Measurements from ENCODE around the gene SMIM12.

SMIM12 gene
- total RNA-seq, result 29.0 to 59.0 (median 50.3) reads per million in 18 experiments

- peak; percentile 96 to 97 for DNase-seq
These were observed at the start of gene SMIM12 for GRCh38 chr1:34859446-34860200. Gene SMIM12, minus strand, starts transcription at chr1:34859749. Its CDS starts 3,772 bp downstream, at chr1:34855977.

GRCh38 chr1:34908369-34908768 lies 48.8 kb upstream of the SMIM12 start:
- DNase-seq, result no peak

- no peak for DNase-seq
These were observed 48.0 kb upstream of the SMIM12 start for GRCh38 chr1:34907487-34908090.

- DNase-seq, result no peak
These were observed 47.2 kb upstream of the SMIM12 start for GRCh38 chr1:34906756-34907155.

DNA sequence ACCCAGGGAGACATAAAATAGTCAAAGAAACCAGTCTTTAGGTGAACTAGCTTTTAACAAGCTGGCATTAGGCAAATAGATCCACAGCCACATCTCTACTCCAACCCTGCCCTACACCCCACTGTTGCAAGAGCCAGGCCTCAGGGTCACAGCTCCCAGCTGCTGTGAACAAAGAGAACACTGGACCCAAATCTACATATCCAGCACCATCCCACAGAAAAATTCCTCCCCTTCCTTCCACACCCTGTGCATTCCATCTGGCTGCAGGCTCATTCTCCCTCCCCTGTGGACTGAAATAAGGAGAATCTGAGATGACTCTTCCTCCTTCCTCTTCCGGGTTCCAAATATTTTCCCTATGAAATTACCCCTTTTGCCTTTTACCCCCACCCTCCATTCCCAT lies 46.7 kb upstream of the SMIM12 start:
- no peak for DNase-seq

DNA sequence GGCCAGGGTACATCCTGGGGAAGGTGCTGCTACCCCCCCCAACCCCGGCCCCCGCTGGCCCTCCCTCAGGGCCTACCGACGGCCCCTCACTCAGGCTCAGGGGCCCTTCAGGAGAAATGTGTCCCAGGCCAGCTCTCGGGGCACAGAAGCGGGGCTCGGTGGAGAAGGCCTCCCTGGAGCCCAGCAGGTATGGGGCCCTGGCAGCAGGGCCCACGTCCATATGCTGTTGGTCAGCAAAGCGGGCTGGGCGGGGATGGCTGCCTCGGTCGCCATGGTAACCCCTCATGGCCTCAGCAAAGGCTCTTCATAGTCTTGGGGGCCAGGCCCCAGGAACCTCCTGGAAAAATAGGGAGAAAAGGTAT lies 45.5 kb upstream of the SMIM12 start:
- no peak for DNase-seq

GRCh38 chr1:34904236-34905097 lies 44.9 kb upstream of the SMIM12 start:
- DNase-seq, result no peak

GRCh38 chr1:34901919-34902318 lies 42.4 kb upstream of the SMIM12 start:
- no peak for DNase-seq

DNA sequence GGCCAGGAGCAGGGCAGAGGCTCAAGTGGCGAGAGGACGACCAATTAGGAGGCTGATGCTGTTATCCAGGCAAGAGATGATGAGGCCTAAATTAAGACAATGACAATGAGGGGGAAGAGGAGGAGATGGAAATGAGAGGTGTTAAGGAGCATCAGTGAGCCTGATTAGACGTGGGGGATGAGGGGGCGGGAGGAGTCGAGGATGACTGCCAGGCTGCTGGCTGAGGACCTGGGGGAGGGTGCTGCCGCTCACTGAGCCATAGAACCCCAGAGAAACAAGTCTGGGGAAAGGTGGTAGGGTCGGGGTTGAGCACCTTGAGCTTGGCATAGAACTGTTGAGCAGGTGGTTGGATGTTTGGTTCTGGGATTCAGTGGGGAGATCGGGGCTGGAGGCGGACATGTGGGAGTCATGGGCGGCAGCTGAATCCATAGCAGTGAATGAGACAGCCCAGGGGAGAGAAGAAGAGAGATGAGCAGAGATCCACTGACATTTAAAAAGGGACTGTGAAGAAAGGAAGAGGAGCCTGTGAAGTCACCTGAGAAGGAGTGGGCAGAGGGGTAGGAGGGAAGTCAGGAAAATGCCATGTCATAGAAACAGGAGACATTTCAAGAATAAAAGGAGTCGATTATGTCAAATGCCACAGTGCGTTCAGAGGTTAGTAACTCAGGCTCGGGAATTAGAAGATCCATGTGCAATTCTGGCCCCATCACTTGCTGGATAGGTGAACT lies 41.4 kb upstream of the SMIM12 start:
- no peak for DNase-seq

DNA sequence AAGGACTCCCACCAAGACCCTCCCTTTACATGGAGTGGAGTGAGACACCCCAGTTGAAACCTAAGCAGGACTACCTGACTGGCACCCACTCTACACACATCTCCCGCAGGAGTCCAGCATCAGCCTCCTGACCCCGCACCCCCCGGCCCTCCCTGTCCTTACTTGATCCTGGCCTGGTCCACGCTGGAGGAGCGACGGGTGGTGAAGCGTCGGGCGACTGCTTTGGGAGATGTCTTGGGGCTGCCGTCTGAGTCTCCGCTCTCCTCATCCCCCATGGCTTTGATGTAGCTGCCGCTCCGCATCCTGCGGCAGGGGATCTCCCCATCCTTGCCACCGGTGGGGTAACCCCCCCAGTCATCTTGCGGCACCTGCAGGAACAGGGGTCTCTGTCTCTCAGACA lies 40.4 kb upstream of the SMIM12 start:
- no peak for DNase-seq

GRCh38 chr1:34899471-34899870 lies 39.9 kb upstream of the SMIM12 start:
- no peak for DNase-seq

DNA sequence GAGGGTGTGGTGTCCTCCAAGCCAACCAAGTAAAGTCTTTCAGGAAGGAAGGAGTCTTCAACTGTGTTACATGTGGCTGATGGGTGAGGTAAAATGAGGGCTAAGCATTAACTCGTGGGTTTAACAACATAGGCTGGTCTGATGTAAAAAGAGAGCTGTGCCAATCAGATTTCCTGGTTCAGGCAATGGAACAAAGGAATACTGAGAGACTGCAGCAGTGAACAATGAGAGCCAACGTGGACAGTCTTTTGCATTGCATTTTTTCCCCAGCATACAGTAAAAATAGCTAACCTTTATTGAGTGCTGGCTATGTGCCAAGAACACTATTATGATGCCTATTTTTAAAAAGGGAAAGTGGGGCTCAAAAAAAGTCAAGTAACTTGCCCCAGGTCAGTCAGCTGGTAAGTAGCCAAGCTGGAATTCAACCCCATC lies 38.8 kb upstream of the SMIM12 start:
- no peak for DNase-seq

DNA sequence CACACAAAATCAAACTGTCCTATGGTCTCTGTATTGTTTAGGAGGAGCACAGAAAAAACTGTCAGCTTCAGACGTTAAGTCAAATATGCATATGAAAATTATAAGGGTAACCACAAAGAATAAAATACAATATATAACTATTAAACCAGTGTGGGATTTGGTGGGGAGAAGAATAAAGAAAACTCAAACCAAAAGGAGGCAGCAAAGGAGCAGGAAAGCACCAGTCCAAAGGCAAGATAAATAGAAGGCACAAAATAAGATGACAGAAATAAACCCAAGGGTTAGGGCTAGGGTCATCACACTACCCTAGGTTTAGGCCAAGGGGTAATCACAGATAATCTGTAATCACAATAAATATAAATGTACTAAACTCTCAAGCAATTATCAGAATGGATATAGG lies 37.1 kb upstream of the SMIM12 start:
- DNase-seq, result no peak

DNA sequence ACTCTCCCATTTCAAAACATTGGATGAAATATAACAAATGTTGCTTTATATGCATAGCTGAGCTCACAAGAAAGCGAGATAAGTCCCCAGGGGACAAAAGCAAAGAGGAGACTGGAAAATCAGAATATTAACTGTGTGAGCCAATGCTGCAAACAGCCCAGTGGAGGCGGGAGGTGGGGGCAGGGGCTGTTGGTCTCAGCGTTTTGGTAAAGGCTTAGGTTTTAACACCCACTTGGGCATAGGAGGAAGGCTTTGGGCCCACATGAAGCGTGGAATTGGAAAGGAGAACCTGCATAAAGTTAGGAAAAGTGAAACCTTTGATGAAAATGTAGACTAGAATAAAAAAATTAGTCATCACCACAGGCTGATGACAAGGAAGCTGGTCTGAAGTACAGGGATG lies 30.2 kb upstream of the SMIM12 start:
- no peak for DNase-seq

- no peak for DNase-seq
These were observed 28.0 kb upstream of the SMIM12 start for GRCh38 chr1:34887593-34887992.

DNA sequence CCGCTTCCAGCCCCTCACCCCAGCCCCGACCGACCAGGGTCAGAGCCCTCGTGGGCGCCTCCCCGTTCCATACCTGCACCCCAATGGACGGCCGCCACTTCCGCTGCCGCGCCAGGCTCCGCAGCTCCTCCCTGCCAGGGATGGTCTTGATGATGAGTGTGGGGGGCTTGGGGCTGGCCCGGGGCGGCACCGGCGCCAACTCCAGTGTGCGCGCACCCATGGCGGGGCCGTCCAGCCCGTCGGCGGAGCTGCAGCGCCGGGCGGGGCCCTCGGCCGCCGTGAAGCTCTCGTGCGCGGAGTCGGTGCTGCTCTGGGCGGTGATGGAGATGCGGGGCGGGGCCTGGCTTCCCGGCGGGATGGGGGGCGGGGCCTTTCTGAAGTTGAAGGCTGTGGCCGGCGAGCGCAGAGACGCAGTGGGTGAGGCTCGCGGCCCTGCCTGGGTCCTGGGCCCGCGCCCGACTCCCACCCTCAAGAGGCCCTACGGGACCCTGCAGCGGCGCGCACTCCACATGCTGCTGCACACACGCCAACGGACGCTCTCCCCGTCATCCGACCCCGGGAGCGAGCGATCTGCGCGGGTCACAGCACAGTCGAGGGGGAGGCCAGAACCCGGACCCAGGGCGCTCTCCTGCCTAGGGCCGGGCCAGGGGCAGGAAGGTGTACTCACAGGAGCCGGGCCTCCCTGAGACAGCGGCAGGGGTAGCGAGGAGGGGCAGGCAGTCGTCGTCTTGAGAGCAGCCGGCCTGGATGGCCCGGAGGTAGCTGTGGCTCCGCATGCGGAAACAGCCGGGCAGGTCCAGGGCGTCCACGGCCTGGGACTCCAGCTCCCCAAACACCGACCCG lies 26.1 kb upstream of the SMIM12 start:
- no peak for DNase-seq

GRCh38 chr1:34884961-34885360 lies 25.4 kb upstream of the SMIM12 start:
- no peak for DNase-seq

- no peak for DNase-seq
These were observed 25.0 kb upstream of the SMIM12 start for GRCh38 chr1:34884536-34884935.

GRCh38 chr1:34879230-34879629 lies 19.7 kb upstream of the SMIM12 start:
- DNase-seq, result no peak

DNA sequence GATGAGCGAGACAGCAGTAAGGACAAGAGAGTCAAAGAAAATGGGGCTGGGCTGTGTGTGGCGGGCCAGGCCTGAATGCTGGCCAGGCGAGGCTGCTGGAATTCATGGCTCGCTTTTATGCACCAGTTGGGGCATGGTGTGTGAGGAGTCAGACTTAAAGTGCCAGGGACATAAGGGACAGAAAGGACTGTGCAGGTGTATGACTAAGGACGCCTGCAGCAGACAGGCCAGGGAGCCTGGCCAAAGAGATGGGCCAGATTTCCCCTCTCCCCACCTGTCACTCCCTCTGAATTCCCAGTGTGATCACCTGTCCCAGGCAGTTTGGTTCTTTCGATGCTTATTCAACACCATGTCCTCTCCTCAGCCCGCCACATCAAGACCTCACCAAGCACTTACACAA lies 16.9 kb upstream of the SMIM12 start:
- DNase-seq, result no peak

- no peak for DNase-seq
These were observed 14.9 kb upstream of the SMIM12 start for GRCh38 chr1:34874296-34874952.

Data from inflammatory macrophage (primary cell).